B cell (primary cell): ENCODE measurements around the gene LYPD3.

Experiments
- CTCF ChIP-seq: fragments of 200-600 bp; IDR thresholded peaks from one replicate; pipeline ENCODE4 v1.8.0; 2022; ENCODE audit warnings: antibody characterized with exemption, mild to moderate bottlenecking
- EZH2 ChIP-seq: IDR thresholded peaks from 2 replicates; pipeline ENCODE4 v1.6.1; 2012; ENCODE audit warnings: borderline replicate concordance, low read depth, mild to moderate bottlenecking, moderate library complexity, low read length; ENCODE audit not compliant: insufficient read depth, poor library complexity, severe bottlenecking

GRCh38 chr19:43439032-43439708, 26.2 kb downstream of the LYPD3 start:
- TF ChIP-seq CTCF (no peak), EZH2 (no peak)
